CD14-positive monocyte (primary cell): Measurements from ENCODE around the gene GTPBP6. TPM values are rescaled to one million over a fixed set of nuclear protein-coding genes. Genes with fewer than 3 reads are reported as not detected.

ENCODE experiments used
- DNase-seq, 3 donors: peaks; one replicate each; pipeline ENCODE4 v3.0.0-alpha.2; 2011 to 2022
- H2AFZ ChIP-seq: 2 replicates; pipeline ENCODE4 v1.6.0; 2012; ENCODE audit warnings: mild to moderate bottlenecking, low read depth, low read length, inconsistent platforms; ENCODE audit not compliant: insufficient read depth, poor library complexity, severe bottlenecking
- H3K27ac ChIP-seq, 2 donors: 1 replicate in 1 of 2; 2 replicates in 1 of 2; pipeline ENCODE4 v1.5.1; 2012 to 2013; ENCODE audit warnings: low read length in 2 of 2, control low read depth in 1 of 2, inconsistent platforms in 1 of 2, low read depth in 1 of 2, mild to moderate bottlenecking in 1 of 2
- H3K27me3 ChIP-seq, 2 donors: one replicate each; pipeline versions ENCODE4 v1.6.0 to v1.6.1; 2011 to 2013; ENCODE audit warnings: low read length in 2 of 2; ENCODE audit not compliant: control insufficient read depth in 2 of 2, insufficient read depth in 2 of 2
- H3K36me3 ChIP-seq, 2 donors: replicated peaks in 1 of 2; 1 replicate in 1 of 2; 2 replicates in 1 of 2; pipeline versions ENCODE4 v1.5.1 to v1.6.1; 2012 to 2013; ENCODE audit warnings: low read length in 2 of 2, control low read depth in 1 of 2, inconsistent platforms in 1 of 2, mild to moderate bottlenecking in 1 of 2; ENCODE audit not compliant: insufficient read depth in 2 of 2, control insufficient read depth in 1 of 2
- H3K4me1 ChIP-seq, 2 donors: 1 replicate in 1 of 2; 2 replicates in 1 of 2; pipeline versions ENCODE4 v1.5.1 to v1.6.1; 2012 to 2013; ENCODE audit warnings: low read length in 2 of 2, control low read depth in 1 of 2, inconsistent platforms in 1 of 2, mild to moderate bottlenecking in 1 of 2, moderate library complexity in 1 of 2; ENCODE audit not compliant: insufficient read depth in 2 of 2, control insufficient read depth in 1 of 2
- H3K4me2 ChIP-seq: replicated peaks from 2 replicates; pipeline ENCODE3; 2012; ENCODE audit warnings: low read length, moderate library complexity, mild to moderate bottlenecking; ENCODE audit not compliant: poor library complexity, severe bottlenecking; ENCODE audit errors: extremely low read depth
- H3K4me3 ChIP-seq, 3 experiments: fragments of 200-600 bp in 1 of 3; sonication (generic) in 1 of 3; replicated peaks in 1 of 3; 1 replicate in 2 of 3; 2 replicates in 1 of 3; pipeline ENCODE4 v1.5.1; 2011 to 2013; ENCODE audit warnings: low read length in 3 of 3, mild to moderate bottlenecking in 3 of 3, control low read depth in 2 of 3, low read depth in 2 of 3, inconsistent platforms in 1 of 3, moderate library complexity in 1 of 3
- H3K79me2 ChIP-seq: 2 replicates; pipeline ENCODE4 v1.6.0; 2012; ENCODE audit warnings: mild to moderate bottlenecking, control low read depth, inconsistent platforms, low read length, moderate library complexity; ENCODE audit not compliant: insufficient read depth
- H3K9ac ChIP-seq: 2 replicates; pipeline ENCODE4 v1.6.0; 2017; ENCODE audit warnings: low read length, mild to moderate bottlenecking; ENCODE audit not compliant: insufficient read depth, poor library complexity, severe bottlenecking
- H3K9me3 ChIP-seq, 2 donors: replicated peaks in 1 of 2; 1 replicate in 1 of 2; 2 replicates in 1 of 2; pipeline versions ENCODE4 v1.5.1 to v1.6.1; 2012 to 2013; ENCODE audit warnings: low read length in 2 of 2, control low read depth in 1 of 2; ENCODE audit not compliant: control insufficient read depth in 1 of 2, insufficient read depth in 1 of 2
- H4K20me1 ChIP-seq: 2 replicates; pipeline ENCODE4 v1.6.0; 2012; ENCODE audit warnings: mild to moderate bottlenecking, low read length, control low read depth, moderate library complexity; ENCODE audit not compliant: insufficient read depth
- H3K27ac Mint-ChIP-seq, 7 donors: one replicate each; pipeline ENCODE4 v1.8.0; 2020; ENCODE audit warnings: mild to moderate bottlenecking in 7 of 7, mixed read lengths in 7 of 7, moderate library complexity in 6 of 7, inconsistent platforms in 2 of 7
- H3K27me3 Mint-ChIP-seq, 3 donors: one replicate each; pipeline ENCODE4 v1.8.0; 2021 to 2022; ENCODE audit warnings: low read depth in 3 of 3, mild to moderate bottlenecking in 3 of 3, mixed read lengths in 3 of 3, moderate library complexity in 3 of 3, inconsistent platforms in 1 of 3
- H3K36me3 Mint-ChIP-seq, 2 donors: one replicate each; pipeline ENCODE4 v1.8.0; 2020; ENCODE audit warnings: mixed read lengths in 2 of 2, inconsistent platforms in 1 of 2, mild to moderate bottlenecking in 1 of 2
- H3K4me1 Mint-ChIP-seq: one replicate; pipeline ENCODE4 v1.8.0; 2020; ENCODE audit warnings: mild to moderate bottlenecking, mixed read lengths
- H3K4me3 Mint-ChIP-seq, 2 donors: one replicate each; pipeline ENCODE4 v1.8.0; 2020; ENCODE audit warnings: mild to moderate bottlenecking in 2 of 2, mixed read lengths in 2 of 2, moderate library complexity in 1 of 2
- H3K9me3 Mint-ChIP-seq, 7 donors: one replicate each; pipeline ENCODE4 v1.8.0; 2020 to 2022; ENCODE audit warnings: mixed read lengths in 7 of 7, mild to moderate bottlenecking in 6 of 7, moderate library complexity in 6 of 7, inconsistent platforms in 2 of 7
- CTCF ChIP-seq: fragments of 200-600 bp; IDR thresholded peaks from one replicate; pipeline ENCODE4 v1.8.0; 2022; ENCODE audit warnings: antibody characterized with exemption, mild to moderate bottlenecking
- WGBS: methylation state at CpG from one replicate; pipeline ENCODE4 v1.1.5; 2013; ENCODE audit warnings: missing lambda C conversion rate; ENCODE audit not compliant: insufficient coverage; 5-methylcytosine and 5-hydroxymethylcytosine counted together
- intact Hi-C, 2 donors: fragments of 100-400 bp; cut with micrococcal nuclease; formaldehyde crosslinking; loops; one replicate each; pipeline versions ENCODE4 v1.15.0 to v1.15.1; 2023
- polyA plus RNA-seq, 3 donors: library from polyadenylated mRNA; depleted of rRNA in 1 of 3; unstranded in 2 of 3; stranded (reverse) in 1 of 3; fragments of 300-500 nt in 2 of 3; fragments of >200 nt in 1 of 3; fragmentation: Illumina TruSeq in 2 of 3; gene quantifications; 1 replicate in 2 of 3; 2 replicates in 1 of 3; pipeline ENCODE4 v1.2.3, GENCODE V29; 2012 to 2021

The GTPBP6 gene
- polyA plus RNA-seq, 3 donors = 17.2 to 39.3 (median 27.0) TPM

GRCh38 chrX:312621-313331 is 5.8 kb downstream of the GTPBP6 start:
- no peak overlapping the region for H3K4me3 Mint-ChIP-seq
- H3K4me1 ChIP-seq = peaks cover 0 to under 1% of the 10 kb centered on the region in 2 donors
- intact Hi-C loops = no loop called here
- no peak overlapping the region for H2AFZ ChIP-seq
- no peak for DNase-seq
- no peak overlapping the region for H3K27ac ChIP-seq
- no peak overlapping the region for H3K4me3 ChIP-seq
- no peaks in the 10 kb centered on the region for H3K9me3 ChIP-seq
- H3K36me3 Mint-ChIP-seq = peaks cover 49 to 60% of the 10 kb centered on the region in 2 donors
- H3K4me1 Mint-ChIP-seq = peaks cover 4% of the 10 kb centered on the region
- H4K20me1 ChIP-seq = peaks cover 11% of the 10 kb centered on the region
- H3K9me3 Mint-ChIP-seq = peaks cover 0 to 7% (median under 1%) of the 10 kb centered on the region in 7 donors
- peaks cover 68 to 80% of the 10 kb centered on the region in 2 donors for H3K36me3 ChIP-seq
- no peak overlapping the region for H3K9ac ChIP-seq
- H3K27ac Mint-ChIP-seq = no peak overlapping the region
- H3K27me3 Mint-ChIP-seq = peaks cover 0 to under 1% (median 0%) of the 10 kb centered on the region in 3 donors
- H3K79me2 ChIP-seq = peaks cover 14% of the 10 kb centered on the region
- WGBS = 94% methylated on average over 46 of the region's 54 CpGs
- H3K4me2 ChIP-seq = no peak overlapping the region
- H3K27me3 ChIP-seq = no peaks in the 10 kb centered on the region
- TF ChIP-seq CTCF = no peak

DNA sequence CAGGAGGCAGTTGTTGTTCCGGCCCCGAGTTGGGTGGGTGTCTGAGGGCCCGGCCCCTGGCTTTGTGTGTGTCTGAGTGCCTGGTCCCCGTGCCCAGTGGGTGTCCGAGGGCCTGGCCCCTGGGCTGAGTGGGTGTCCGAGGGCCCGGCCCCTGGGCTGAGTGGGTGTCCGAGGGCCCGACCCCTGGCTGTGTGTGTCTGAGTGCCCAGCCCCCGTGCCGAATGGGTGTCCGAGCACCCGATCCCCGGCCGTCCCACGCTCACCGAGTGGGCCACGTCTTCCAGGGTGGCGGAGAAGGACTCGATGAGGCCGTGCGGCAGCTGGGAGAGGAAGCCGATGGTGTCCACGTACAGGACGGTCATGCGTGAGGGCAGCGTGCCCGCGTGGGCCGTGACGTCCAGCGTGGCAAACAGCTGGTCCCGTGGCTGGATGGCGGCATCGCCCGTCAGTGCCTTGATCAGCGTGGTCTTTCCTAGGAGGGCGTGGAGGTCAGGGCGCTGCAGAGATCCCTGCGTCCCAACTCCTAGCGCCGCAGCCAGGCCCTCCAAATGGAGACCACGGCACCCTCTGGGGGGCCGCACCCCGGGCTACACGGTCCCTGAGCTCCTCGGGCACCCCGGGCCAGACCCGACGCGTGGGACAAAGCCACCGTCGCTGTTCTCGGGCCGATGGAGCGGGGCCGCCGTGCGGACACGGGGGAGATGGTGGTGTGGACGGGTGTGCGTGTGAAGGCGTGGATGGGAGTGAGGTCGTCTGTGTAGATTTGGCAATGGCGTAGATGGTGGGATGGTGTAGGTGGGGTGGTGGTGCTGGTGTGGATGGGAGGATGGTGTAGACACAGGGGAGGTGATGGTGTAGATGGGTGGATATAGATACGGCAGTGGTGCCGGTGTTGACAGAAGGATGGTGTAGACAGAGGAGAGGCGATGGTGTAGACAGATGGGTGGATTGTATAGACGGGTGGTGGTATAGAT is 7.2 kb downstream of the GTPBP6 start:
- no peaks in the 10 kb centered on the region for H3K4me1 ChIP-seq
- H3K27me3 ChIP-seq = no peaks in the 10 kb centered on the region
- H3K4me1 Mint-ChIP-seq = no peaks in the 10 kb centered on the region
- H3K9ac ChIP-seq = no peak overlapping the region
- peaks cover 74 to 88% of the 10 kb centered on the region in 2 donors for H3K36me3 ChIP-seq
- no peak overlapping the region for H3K4me3 ChIP-seq
- H3K79me2 ChIP-seq = peaks cover 4% of the 10 kb centered on the region
- H3K36me3 Mint-ChIP-seq = peaks cover 53 to 70% of the 10 kb centered on the region in 2 donors
- H3K9me3 ChIP-seq = no peaks in the 10 kb centered on the region
- H3K27ac ChIP-seq = no peak overlapping the region
- H3K4me2 ChIP-seq = no peak overlapping the region
- no peak overlapping the region for H3K4me3 Mint-ChIP-seq
- H3K27me3 Mint-ChIP-seq = no peaks in the 10 kb centered on the region
- no peak for TF ChIP-seq CTCF
- H3K9me3 Mint-ChIP-seq = peaks cover 0 to 6% (median 2%) of the 10 kb centered on the region in 7 donors
- H4K20me1 ChIP-seq = peaks cover under 1% of the 10 kb centered on the region
- 95% methylated on average over 54 of the region's 69 CpGs for WGBS
- no peak for DNase-seq
- intact Hi-C loops = no loop called here
- H2AFZ ChIP-seq = no peak overlapping the region
- H3K27ac Mint-ChIP-seq = peak overlapping the region in 1 of 7 donors; percentile 4
